CD8-positive, alpha-beta memory T cell (primary cell): ENCODE data around the gene LEMD2. TPM values are rescaled to one million over a fixed set of nuclear protein-coding genes. Genes with fewer than 3 reads are reported as not detected.
A peak's percentile ranks its signal among the peaks of the same experiment; 100 is the strongest.

Experiments
- CTCF ChIA-PET: fragments of 350-600 bp; sonication (Branson Sonifier 250); formaldehyde crosslinking; loops from one replicate; lab custom pipeline; 2021; ENCODE audit warnings: antibody characterized with exemption; lab: Charles Lee
- POLR2A ChIA-PET: fragments of 350-600 bp; sonication (Branson Sonifier 250); formaldehyde crosslinking; loops from one replicate; lab custom pipeline; 2021; ENCODE audit warnings: antibody characterized with exemption; lab: Charles Lee
- DNase-seq, 5 donors: peaks; one replicate each; pipeline versions ENCODE4 v3.0.0 to v3.0.0-alpha.2; 2020 to 2022; ENCODE audit warnings: mixed read lengths in 1 of 5
- H3K27ac ChIP-seq: one replicate; pipeline ENCODE4 v1.7.0; 2013; ENCODE audit warnings: low read depth, mild to moderate bottlenecking, low read length, moderate library complexity
- H3K27me3 ChIP-seq: 2 replicates; pipeline ENCODE4 v1.7.0; 2013; ENCODE audit warnings: low read length, mild to moderate bottlenecking; ENCODE audit not compliant: insufficient read depth, poor library complexity, severe bottlenecking
- H3K36me3 ChIP-seq: 2 replicates; pipeline ENCODE4 v1.7.0; 2013; ENCODE audit warnings: mild to moderate bottlenecking, low read length, moderate library complexity; ENCODE audit not compliant: insufficient read depth
- H3K4me1 ChIP-seq: 2 replicates; pipeline ENCODE4 v1.7.0; 2013; ENCODE audit warnings: mild to moderate bottlenecking, low read length, moderate library complexity; ENCODE audit not compliant: insufficient read depth
- H3K4me3 ChIP-seq: 2 replicates; pipeline ENCODE4 v1.7.0; 2013; ENCODE audit warnings: mild to moderate bottlenecking, low read length
- H3K9me3 ChIP-seq: 2 replicates; pipeline ENCODE4 v1.7.0; 2013; ENCODE audit warnings: mild to moderate bottlenecking, low read length
- H3K27ac Mint-ChIP-seq, 8 donors: one replicate each; pipeline ENCODE4 v1.8.0; 2020 to 2021; ENCODE audit warnings: mixed read lengths in 8 of 8, mild to moderate bottlenecking in 6 of 8, inconsistent platforms in 3 of 8, moderate library complexity in 3 of 8
- H3K27me3 Mint-ChIP-seq, 2 donors: one replicate each; pipeline ENCODE4 v1.8.0; 2020 to 2021; ENCODE audit warnings: mixed read lengths in 2 of 2, mild to moderate bottlenecking in 1 of 2, moderate library complexity in 1 of 2
- H3K36me3 Mint-ChIP-seq, 3 donors: one replicate each; pipeline ENCODE4 v1.8.0; 2020 to 2021; ENCODE audit warnings: mixed read lengths in 3 of 3, inconsistent platforms in 1 of 3, mild to moderate bottlenecking in 1 of 3
- H3K4me1 Mint-ChIP-seq, 3 donors: one replicate each; pipeline ENCODE4 v1.8.0; 2020 to 2021; ENCODE audit warnings: mixed read lengths in 3 of 3, inconsistent platforms in 1 of 3, mild to moderate bottlenecking in 1 of 3
- H3K4me3 Mint-ChIP-seq, 7 donors: one replicate each; pipeline ENCODE4 v1.8.0; 2020 to 2021; ENCODE audit warnings: mixed read lengths in 7 of 7, mild to moderate bottlenecking in 6 of 7, moderate library complexity in 4 of 7, inconsistent platforms in 2 of 7
- H3K9me3 Mint-ChIP-seq, 5 donors: one replicate each; pipeline ENCODE4 v1.8.0; 2020 to 2022; ENCODE audit warnings: mixed read lengths in 5 of 5, mild to moderate bottlenecking in 3 of 5, moderate library complexity in 2 of 5, inconsistent platforms in 1 of 5
- polyA plus RNA-seq: library from polyadenylated mRNA; unstranded; fragments of 300-500 nt; fragmentation: Illumina TruSeq; gene quantifications from one replicate; pipeline ENCODE4 v1.2.3, GENCODE V29; 2021
- total RNA-seq, 2 experiments: library from RNA; stranded (reverse); gene quantifications; one replicate each; pipeline ENCODE4 v1.2.3, GENCODE V29; 2021

The LEMD2 gene
- total and polyA plus RNA-seq, 3 experiments from 2014 or later, result 45.4 to 55.5 (median 51.8) TPM

DNA sequence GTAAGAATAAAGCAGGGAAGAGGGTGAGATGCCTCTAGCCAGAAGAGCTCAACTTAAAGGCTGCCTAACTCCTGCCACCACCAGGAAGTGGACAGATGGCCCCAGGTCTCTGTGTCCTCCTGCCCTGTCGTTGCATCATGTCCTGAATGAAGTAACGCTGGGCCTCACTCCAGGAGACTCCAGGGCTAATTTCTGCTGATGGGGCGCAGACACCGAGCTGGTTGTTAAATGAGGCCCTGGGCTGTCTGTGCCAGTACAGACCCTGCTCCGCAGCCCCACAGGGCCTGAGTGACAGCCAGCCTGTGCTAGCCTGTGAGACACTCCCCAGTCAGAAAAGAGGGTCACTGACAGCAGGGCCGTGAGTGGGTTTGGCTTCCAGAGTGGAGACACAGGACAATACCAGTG, 48.7 kb downstream of the LEMD2 start:
- Histone ChIP-seq H3K27ac (no peak overlapping the region), H3K9me3 (no peaks in the 10 kb centered on the region), H3K4me3 (no peak overlapping the region), H3K27me3 (no peaks in the 10 kb centered on the region), H3K4me1 (no peaks in the 10 kb centered on the region), H3K36me3 (no peaks in the 10 kb centered on the region)
- no peaks in the 10 kb centered on the region for H3K9me3 Mint-ChIP-seq
- H3K4me3 Mint-ChIP-seq, result no peak overlapping the region
- DNase-seq, result no peak
- H3K27ac Mint-ChIP-seq, result no peak overlapping the region
- CTCF ChIA-PET, result interaction anchor here (1.0 kb wide), 1 partner anchor 287 kb away, joined by 3 read pairs; no protein-coding TSS in a partner anchor
- no peaks in the 10 kb centered on the region for H3K36me3 Mint-ChIP-seq
- H3K27me3 Mint-ChIP-seq, result peaks cover 3 to 14% of the 10 kb centered on the region in 2 donors
- POLR2A ChIA-PET, result no interaction called here
- H3K4me1 Mint-ChIP-seq, result peaks cover 4 to 5% (median 5%) of the 10 kb centered on the region in 3 donors

DNA sequence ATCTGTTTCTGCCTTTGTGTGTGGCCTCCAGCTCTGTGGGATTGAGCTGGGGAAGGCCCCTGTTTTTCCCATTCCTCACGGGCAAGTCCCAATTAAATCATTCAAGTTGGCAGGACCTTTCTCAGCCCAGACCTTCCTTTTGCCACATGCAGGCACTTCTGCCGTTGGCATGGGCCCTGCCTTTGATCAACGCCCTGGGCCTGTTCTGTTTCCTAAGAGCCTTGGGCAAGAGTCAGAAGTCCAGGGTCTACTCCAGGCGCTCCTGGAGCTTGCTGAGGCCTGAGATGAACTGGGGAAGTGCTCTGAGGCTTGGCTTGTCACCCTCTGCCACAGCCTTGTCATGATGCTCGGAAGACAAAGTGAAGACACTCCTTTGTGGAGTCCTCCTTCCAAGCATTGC, 49.4 kb downstream of the LEMD2 start:
- Mint-ChIP-seq H3K36me3 (no peaks in the 10 kb centered on the region), H3K4me3 (no peak overlapping the region), H3K27ac (peak overlapping the region in 1 of 8 donors; percentile 17), H3K27me3 (peaks cover 3 to 14% of the 10 kb centered on the region in 2 donors), H3K9me3 (no peaks in the 10 kb centered on the region), H3K4me1 (peaks cover 4 to 5% (median 5%) of the 10 kb centered on the region in 3 donors)
- POLR2A ChIA-PET, result no interaction called here
- CTCF ChIA-PET, result interaction anchor here (1.0 kb wide), 1 partner anchor 288 kb away, joined by 3 read pairs; no protein-coding TSS in a partner anchor
- Histone ChIP-seq H3K36me3 (no peaks in the 10 kb centered on the region), H3K4me3 (no peak overlapping the region), H3K4me1 (no peaks in the 10 kb centered on the region), H3K27me3 (no peaks in the 10 kb centered on the region), H3K27ac (no peak overlapping the region), H3K9me3 (no peaks in the 10 kb centered on the region)
- no peak for DNase-seq

DNA sequence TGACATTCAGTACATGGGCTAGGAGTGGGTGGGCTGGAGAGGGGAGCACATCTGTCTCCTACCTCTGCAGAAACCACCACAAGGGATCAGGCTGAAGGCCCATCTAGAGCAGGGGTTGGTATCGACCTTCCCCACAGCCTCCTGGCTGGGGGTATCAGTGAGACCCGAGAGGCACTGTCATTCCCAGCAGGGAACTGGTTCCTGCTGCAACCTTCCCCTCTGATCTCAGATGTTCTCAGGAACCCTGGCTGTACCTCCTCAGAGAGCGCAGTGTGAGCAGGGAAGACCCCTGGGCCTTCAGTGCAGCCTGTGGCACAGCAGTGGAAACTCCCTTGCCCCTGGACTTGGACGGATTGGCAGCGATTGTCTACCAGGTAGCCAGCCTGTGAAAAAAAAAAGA, 50.1 kb downstream of the LEMD2 start:
- H3K27ac ChIP-seq, result no peak overlapping the region
- no peak overlapping the region for H3K4me3 Mint-ChIP-seq
- no peak for DNase-seq
- POLR2A ChIA-PET, result no interaction called here
- no peaks in the 10 kb centered on the region for H3K4me1 ChIP-seq
- no peaks in the 10 kb centered on the region for H3K4me1 Mint-ChIP-seq
- no peaks in the 10 kb centered on the region for H3K9me3 Mint-ChIP-seq
- CTCF ChIA-PET, result no interaction called here
- no peaks in the 10 kb centered on the region for H3K27me3 ChIP-seq
- H3K27ac Mint-ChIP-seq, result no peak overlapping the region
- H3K36me3 Mint-ChIP-seq, result no peaks in the 10 kb centered on the region
- no peaks in the 10 kb centered on the region for H3K36me3 ChIP-seq
- peaks cover under 1 to 9% of the 10 kb centered on the region in 2 donors for H3K27me3 Mint-ChIP-seq
- no peaks in the 10 kb centered on the region for H3K9me3 ChIP-seq
- H3K4me3 ChIP-seq, result no peak overlapping the region

DNA sequence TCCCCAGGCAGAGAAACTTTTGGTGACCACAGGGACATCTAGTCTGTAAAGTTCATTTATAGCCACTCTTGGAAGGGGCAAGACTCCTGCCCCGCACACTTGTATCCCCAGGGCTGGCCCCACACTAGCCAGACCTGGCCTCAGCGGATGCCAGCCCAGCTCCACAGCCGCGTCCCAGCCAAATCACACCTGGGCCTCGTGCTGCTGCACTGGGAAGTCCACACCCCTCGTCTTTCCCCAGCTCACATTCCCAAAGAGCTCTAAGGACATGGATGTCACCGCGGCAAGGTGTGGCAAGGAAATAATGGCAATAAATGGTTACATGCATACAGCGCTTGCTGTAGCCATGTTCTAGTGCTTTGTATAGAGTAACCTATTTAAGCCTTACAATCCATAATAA, 50.8 kb downstream of the LEMD2 start:
- no peak for DNase-seq
- CTCF ChIA-PET, result interaction anchor here (1.1 to 1.3 kb wide), 2 partner anchors 29 to 38 kb away, joined by 4 to 5 read pairs; no protein-coding TSS in a partner anchor
- Mint-ChIP-seq H3K36me3 (no peaks in the 10 kb centered on the region), H3K27me3 (peaks cover under 1 to 9% of the 10 kb centered on the region in 2 donors), H3K4me1 (no peaks in the 10 kb centered on the region), H3K4me3 (no peak overlapping the region), H3K9me3 (no peaks in the 10 kb centered on the region), H3K27ac (no peak overlapping the region)
- POLR2A ChIA-PET, result no interaction called here
- Histone ChIP-seq H3K36me3 (no peaks in the 10 kb centered on the region), H3K27me3 (no peaks in the 10 kb centered on the region), H3K4me1 (no peaks in the 10 kb centered on the region), H3K9me3 (no peaks in the 10 kb centered on the region), H3K27ac (no peak overlapping the region), H3K4me3 (no peak overlapping the region)

DNA sequence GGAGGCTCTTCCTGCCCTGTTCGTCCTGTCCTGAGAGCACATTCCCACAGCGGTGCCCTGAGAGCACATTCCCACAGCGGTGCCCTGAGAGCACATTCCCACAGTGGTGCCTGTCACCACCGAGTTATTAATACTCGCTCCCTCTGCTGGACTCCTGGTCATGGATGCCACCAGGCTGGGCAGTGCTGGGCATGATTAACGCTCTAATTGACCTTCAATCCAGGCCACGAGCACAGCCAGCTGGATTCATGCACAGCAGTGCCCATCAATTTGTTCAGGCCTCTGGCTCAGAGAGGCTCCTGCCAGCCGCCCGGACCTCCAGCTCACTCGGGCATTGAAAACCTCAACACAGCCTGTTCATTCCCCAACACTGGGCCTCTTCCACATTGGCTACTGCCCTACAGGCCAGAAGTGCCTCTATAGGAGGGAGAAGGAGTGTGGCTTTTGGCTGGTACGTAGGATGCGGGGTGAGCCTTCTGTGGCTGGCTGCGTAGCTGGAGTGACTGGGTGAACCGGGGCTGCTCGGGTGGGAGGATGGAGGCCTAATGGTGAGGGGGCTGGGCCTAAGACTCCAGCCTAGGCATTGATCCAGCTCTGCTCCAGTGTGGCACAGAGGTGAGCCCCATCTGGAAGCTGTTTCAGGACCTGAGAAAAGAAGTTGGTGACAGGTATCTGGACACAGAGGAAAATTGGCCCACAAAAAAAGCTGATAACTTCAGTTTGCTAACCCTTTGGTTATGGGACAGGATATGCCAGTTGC, 51.5 kb downstream of the LEMD2 start:
- no peaks in the 10 kb centered on the region for H3K9me3 Mint-ChIP-seq
- H3K4me1 Mint-ChIP-seq, result no peaks in the 10 kb centered on the region
- no peaks in the 10 kb centered on the region for H3K36me3 Mint-ChIP-seq
- no peaks in the 10 kb centered on the region for H3K36me3 ChIP-seq
- DNase-seq, result no peak
- ChIA-PET CTCF (interaction anchor here (1.1 to 1.3 kb wide), 2 partner anchors 30 to 37 kb away, joined by 4 to 5 read pairs; no protein-coding TSS in a partner anchor), POLR2A (no interaction called here)
- no peaks in the 10 kb centered on the region for H3K27me3 ChIP-seq
- no peak overlapping the region for H3K27ac ChIP-seq
- H3K4me3 ChIP-seq, result no peak overlapping the region
- H3K27me3 Mint-ChIP-seq, result peaks cover 2 to 4% of the 10 kb centered on the region in 2 donors
- no peak overlapping the region for H3K27ac Mint-ChIP-seq
- no peak overlapping the region for H3K4me3 Mint-ChIP-seq
- H3K4me1 ChIP-seq, result no peaks in the 10 kb centered on the region
- H3K9me3 ChIP-seq, result no peaks in the 10 kb centered on the region

DNA sequence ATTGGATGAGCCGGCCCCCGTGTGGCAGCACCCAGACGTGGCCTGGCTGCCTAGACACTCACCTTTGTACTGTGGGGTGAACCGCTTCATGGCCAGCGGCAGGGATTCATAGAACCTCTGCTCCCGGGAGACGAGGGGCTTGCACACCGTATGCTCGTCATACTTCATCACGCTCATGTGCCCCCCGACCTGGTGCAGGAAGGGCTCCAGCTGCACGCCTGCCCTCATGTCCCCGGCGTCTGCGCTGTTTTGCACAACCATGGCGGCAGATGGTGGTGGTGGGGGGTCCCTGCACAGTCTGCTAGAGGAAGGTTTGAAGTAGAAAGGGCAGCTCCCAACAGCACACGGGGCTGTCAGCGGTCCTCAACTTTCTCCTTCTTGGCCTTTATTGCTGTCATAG, 53.7 kb downstream of the LEMD2 start:
- ChIA-PET CTCF (no interaction called here), POLR2A (no interaction called here)
- Histone ChIP-seq H3K4me3 (no peak overlapping the region), H3K4me1 (no peaks in the 10 kb centered on the region), H3K9me3 (no peaks in the 10 kb centered on the region), H3K27me3 (no peaks in the 10 kb centered on the region), H3K36me3 (no peaks in the 10 kb centered on the region), H3K27ac (no peak overlapping the region)
- peak overlapping the region in 1 of 8 donors; percentile 69 for H3K27ac Mint-ChIP-seq
- H3K27me3 Mint-ChIP-seq, result peaks cover 2 to 3% of the 10 kb centered on the region in 2 donors
- H3K4me1 Mint-ChIP-seq, result no peaks in the 10 kb centered on the region
- H3K36me3 Mint-ChIP-seq, result no peaks in the 10 kb centered on the region
- H3K9me3 Mint-ChIP-seq, result no peaks in the 10 kb centered on the region
- DNase-seq, result no peak
- no peak overlapping the region for H3K4me3 Mint-ChIP-seq

DNA sequence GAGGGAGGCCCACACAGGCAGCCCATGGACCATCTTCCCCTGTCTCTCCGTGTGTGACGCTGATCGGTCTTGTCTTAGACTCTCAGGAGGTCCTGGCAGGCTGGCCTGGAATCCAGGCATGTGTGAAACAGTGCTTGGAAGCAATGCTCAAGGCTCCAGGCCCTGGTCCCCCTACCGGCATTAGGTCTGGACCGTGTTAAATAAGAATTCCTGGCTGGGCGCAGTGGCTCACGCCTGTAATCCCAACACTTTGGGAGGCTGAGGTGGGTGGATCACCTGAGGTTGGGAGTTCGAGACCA, 55.3 kb downstream of the LEMD2 start:
- no peak for DNase-seq
- H3K27ac Mint-ChIP-seq, result no peak overlapping the region
- H3K9me3 Mint-ChIP-seq, result no peaks in the 10 kb centered on the region
- Histone ChIP-seq H3K4me3 (no peak overlapping the region), H3K9me3 (no peaks in the 10 kb centered on the region), H3K27me3 (no peaks in the 10 kb centered on the region), H3K4me1 (no peaks in the 10 kb centered on the region), H3K36me3 (no peaks in the 10 kb centered on the region), H3K27ac (no peak overlapping the region)
- CTCF ChIA-PET, result no interaction called here
- POLR2A ChIA-PET, result no interaction called here
- peaks cover 2 to 3% of the 10 kb centered on the region in 2 donors for H3K27me3 Mint-ChIP-seq
- H3K4me1 Mint-ChIP-seq, result no peaks in the 10 kb centered on the region
- H3K36me3 Mint-ChIP-seq, result no peaks in the 10 kb centered on the region
- no peak overlapping the region for H3K4me3 Mint-ChIP-seq

DNA sequence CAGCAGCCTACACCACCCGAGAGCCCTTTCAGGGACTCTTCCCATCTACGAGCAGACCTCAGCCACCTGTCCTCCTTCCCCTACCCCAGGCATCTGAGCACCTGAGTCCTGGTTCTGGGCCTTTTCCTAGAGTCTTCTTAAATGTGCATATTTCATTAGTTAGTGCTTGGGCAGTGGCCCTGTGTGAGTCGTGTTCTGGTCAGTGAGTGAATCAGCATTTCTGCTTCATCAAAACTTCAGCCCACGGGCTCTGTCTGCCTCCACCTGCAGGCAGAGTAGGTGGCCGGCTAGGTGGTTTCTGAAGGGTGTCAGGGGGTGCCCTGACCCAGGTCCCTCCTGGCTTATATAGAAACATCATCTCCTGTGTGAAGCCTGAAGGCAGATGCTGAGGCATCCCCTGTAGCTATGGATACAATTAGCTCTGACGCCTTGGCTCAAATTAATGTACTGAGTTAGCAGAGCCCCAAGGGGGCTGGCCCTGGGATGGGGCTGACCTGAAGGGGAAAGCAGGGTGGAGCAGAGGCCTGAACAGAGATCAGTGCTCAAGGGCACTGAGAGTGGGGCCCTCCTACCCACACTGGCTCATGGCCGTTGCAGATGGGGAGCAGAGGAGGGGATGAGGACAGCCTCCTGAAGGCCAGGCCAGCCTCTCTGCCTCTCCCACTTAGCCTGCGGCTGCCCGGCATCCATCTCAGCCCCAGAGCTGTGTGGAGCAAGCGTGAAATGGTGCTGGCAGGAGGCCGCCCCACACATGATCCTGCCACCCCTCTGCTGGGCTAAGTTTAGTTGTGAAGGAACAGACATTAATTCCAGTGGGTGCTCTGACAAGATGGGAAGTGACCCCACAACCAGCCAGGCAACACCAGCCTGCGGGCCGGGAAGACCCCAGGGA, 55.9 kb downstream of the LEMD2 start:
- CTCF ChIA-PET, result interaction anchor here (1.1 kb wide), 1 partner anchor 22 kb away, joined by 3 read pairs; the partner anchor contains the start of gene UQCC2
- Histone ChIP-seq H3K27ac (no peak overlapping the region), H3K9me3 (no peaks in the 10 kb centered on the region), H3K4me3 (no peak overlapping the region), H3K36me3 (no peaks in the 10 kb centered on the region), H3K27me3 (no peaks in the 10 kb centered on the region), H3K4me1 (no peaks in the 10 kb centered on the region)
- no peak for DNase-seq
- H3K9me3 Mint-ChIP-seq, result no peaks in the 10 kb centered on the region
- no peaks in the 10 kb centered on the region for H3K36me3 Mint-ChIP-seq
- H3K4me3 Mint-ChIP-seq, result no peak overlapping the region
- H3K27me3 Mint-ChIP-seq, result peaks cover 2 to 3% of the 10 kb centered on the region in 2 donors
- H3K4me1 Mint-ChIP-seq, result no peaks in the 10 kb centered on the region
- POLR2A ChIA-PET, result no interaction called here
- peak overlapping the region in 1 of 8 donors; percentile 36 for H3K27ac Mint-ChIP-seq
